NCI-H1092 (cell line): ENCODE results near the gene IRF1.

ENCODE experiments used
- DNase-seq: peaks from one replicate; lab custom pipeline; 2025; lab: John Stamatoyannopoulos, UW

Gene IRF1

DNA sequence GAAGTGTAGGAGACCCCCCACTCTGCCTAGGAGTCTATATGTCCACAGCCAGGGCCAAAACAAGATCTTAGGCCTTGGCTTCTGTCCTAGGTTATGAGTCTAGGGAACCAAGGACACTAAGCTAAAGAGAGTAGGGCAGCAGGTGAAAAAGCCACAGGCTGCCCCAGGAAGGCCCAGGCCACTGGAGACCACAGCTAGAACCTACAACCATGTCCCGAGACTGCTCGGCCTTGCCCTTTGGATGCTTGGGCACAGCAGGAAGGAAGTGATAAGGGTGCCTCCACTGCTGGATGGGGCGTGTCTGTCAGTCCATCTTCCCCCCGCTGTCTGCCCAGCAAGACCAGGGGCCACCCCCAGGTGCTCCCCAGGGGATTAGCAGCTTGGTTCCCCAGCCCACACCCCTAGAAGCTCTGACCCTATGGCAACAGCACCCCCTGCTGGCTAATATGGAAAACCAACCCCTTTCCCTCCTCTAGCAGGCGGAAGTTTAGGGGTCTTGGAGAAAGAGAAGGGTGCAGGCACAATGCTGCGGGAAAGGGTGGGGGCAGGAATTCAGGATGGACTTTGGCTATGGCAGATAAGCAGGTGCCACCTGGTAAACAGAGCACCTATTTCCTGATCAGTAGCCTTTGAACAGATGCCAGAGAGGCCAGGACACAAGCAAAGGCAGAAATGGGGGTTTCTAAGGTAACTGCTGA lies 10.5 kb upstream of the IRF1 start:
- DNase-seq: peak; percentile 39

DNA sequence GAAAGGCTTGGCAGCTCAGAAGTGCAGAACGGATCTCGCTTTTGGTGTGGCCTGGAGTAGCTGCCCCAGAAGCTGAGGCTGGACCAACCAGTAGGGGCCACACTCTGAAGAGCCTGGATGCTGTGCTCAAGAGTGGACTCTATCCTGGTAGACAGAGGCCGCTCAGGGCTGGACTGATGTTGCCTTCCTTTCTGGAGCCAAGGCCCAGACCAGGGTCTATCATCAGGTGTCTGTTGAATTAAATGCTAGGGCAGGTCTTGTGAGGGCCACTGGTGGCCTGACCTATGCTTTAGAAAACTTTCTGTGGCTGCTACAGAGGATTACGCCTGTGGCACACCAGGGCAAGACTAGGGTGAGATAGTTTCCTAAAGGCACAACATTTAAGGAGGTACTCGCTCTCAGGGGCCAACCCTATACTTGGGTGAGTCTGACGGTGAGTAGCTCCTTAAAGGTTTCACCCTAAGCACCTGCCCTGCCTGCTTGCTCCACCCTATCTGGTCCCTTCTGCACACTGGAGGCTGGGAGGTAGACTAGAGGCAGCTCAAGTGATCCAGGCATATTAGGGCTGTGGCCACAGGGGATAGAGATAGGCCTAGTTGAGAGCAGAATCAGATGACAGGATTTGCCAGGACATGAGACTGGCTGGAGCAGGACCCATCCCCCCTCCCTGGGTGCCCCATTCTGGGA lies 9.8 kb upstream of the IRF1 start:
- DNase-seq: no peak

DNA sequence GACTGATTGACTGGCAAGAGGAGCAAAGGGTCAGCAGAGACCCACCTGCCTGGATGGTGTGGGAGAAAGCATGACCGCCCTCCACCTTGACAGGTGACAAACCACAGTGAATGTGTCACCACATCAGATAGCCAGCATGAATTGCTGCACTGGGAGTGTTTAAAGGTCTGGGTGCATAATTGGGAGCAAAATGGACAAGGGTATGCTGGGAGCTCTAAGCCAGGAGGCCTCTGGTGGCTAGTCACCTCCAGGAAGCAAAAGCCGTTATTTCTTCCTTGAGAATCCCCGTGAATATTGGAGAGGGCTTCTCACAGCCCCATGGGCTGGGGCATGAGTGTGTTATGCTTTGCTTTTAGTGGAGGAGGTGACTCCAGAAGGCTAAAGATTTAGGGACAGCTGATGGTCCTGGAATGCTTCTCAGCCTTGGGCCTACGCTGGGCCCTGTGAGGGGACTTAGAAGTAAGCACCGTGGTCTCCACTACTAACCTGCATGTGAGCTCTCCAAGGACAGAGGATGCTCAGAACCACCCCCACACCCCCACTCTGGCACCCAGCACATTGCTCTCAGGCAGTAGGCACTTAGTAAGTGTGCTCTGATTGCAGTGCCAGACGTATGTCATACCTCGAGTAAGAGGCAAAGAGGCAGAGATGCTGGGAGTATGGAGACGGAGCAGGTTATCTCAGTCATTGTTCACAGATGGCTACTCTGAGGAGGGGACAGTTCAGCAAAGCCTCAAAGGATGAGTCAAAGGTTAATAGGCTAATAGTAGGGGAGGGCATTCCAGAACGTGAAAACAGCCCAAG lies 9.1 kb upstream of the IRF1 start:
- DNase-seq: no peak

DNA sequence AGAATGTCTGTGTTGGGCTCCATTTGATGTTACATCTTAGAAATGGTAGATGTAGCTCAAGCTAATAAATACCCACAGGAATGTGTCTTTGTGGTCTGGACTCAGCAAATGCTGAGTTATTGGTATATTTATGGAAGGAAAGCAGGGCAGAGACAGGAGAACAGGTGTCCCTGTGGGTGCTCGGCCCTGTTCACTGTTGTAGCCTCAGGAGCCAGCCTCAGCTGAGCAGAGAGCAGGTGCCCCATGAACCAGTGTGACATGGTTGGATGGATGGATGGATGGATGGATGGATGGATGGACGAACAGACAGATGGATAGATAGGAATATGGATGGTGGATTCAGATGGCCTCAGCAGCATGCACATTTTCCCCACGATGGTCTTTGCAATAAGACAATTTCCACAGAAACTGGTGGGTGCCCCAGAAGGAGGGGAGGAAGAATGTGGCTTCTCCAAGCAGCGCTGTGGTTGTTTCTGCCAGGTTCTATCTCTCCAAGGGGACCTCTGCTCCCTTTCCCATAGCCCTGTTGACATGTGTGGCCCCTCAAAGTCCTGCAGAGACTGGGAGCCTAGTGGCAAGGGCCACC lies 8.2 kb upstream of the IRF1 start:
- no peak for DNase-seq

DNA sequence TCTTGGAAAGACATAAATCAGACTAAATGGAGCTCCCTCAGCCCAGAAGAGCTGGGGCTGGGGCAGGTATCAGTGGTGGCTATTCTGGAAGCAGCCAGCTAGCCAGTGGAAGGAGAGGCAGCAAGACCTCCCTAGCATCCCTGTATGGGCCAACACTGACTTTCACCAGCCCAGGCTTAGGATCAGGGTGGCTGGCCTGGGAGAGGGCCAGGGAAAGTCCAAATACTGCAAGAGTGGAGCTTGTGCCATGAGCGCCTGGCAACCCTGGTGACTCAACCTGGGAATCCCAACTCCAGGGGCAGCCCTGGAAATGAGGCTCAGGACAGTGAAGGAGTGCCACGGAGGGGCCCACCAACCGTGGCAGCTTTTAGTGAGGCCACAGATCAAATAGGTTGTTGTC lies 7.6 kb upstream of the IRF1 start:
- DNase-seq: no peak

DNA sequence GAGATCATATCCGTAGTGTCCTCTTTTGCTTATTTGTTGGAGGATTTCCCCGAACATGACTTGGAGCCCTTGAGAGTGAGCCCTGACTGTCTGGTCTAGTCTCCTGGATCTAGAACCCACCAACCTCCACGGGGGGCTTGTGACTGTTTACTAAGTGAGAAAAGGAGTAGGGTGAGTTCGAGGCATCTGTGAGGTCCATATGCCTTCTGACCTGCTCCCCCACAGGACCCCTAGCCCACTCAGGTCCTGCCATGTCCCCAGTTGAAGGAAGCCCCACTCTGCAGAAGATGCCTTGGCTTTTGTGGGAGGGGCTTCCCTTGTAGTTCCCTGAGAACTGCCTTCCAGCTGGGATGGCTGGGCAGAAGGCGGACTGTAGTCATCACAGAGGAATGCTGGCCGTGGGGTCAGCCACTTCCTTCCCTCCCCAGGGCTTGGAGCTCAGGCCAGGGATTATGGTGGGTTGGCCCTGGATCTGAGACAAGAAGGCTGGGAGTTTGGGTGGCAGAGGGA lies 7.0 kb upstream of the IRF1 start:
- no peak for DNase-seq

DNA sequence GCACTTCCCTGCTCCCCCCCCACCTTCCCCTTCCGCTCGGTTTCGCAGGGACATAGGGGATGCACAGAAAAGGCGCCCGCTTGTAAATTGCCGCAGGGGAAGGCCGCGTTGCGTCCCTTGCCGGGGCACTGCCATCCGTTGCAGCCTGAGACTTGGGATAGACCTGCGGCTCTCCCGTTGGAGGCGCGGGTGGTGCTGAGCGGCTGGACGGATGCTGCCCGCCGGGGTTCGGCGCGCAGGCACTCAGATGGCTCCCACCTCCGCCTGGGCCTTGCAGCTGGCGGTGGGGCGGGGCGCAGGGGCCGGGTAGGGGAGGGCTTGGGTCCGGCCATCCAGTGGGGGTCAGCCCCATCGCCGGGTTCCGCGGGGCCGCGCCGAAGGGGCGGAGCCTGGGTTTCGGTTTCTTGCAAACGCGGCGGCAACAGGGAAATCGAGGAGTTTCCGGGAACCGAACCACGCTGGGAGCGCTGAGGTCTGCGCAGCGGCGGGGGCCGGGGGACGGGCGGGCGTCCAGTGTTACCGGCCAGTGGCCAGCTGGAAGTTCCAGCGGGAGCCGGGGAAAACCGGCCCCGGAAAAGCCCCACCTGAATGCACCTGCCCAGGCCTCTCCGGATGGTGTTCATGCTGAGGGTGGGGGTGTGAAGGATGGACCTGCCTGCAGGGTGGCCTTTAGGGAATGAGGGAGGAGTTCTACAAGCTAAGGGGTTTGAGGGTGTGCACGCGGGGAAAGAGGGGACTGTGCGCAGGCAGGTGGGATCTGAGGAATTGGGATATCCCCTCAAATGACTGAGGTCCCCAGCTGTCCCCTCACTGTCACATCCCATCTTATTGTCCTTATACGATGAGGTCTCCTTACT lies 6.3 kb upstream of the IRF1 start:
- peak; percentile 39 for DNase-seq

DNA sequence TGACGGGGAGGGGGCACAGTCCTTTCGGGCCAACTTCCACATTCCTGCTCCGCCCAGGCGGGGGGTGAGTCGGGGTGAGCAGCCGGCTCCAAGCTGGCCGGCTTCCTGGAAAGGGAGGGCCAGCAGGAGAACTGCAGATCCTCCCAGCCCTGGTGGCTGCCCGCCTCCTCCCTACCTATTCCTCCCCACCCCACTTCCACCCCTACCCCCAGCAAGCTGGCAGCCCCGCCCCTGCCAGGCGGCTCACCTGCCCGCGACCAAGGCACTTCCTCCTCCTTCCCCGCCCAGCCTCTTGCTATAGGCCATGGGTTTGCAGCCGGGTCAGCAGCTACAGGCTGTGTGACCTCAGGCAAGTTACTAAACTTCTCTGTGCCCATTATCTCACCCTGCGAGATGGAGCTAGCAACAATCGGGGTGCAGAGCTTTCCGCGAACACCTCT lies 5.6 kb upstream of the IRF1 start:
- DNase-seq: peak; percentile 22

DNA sequence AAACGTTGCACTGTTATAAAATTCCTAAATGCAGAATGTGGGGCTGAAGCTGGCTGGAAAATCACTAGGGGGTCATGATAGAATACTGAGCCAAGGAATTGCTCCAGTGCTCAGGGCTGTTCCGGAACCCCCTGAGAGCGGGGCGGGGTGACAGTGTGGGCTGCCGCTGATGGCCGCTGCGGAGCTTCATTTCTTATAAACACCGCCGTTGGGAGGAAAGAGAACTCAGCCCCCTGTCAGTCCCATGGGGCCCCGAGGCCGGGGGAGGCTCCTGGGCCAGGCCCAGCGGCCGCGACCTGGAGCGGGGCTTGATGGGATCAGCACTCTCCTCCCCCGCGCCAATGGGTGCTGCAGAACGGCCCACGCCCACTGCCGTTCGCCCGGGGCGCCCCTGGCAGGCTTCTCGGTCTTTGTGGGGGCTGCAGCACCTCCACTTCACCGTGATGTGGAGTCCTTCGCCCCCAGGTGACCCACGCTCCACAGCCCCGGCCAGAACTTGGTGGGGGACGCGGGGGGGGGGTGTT lies 5.2 kb upstream of the IRF1 start:
- DNase-seq: no peak

DNA sequence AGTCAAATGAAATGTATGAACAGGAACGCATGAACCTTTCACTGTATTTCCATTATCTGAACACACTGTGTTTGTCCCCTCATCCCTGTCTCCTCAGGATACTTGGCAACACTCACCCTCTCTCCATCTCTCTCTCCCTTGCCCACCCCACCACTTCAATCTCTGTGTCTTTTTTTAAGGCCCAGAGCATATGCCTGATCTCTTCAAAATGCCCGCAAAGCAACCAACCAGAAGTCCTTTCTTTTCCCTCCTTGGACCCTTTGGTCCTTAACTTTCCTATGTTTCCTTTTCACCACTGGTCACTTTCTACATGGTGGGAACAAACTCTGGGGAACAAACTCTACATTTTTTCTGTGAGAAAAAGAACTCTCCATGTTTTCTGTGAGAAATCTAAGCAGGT lies 3.2 kb upstream of the IRF1 start:
- no peak for DNase-seq

DNA sequence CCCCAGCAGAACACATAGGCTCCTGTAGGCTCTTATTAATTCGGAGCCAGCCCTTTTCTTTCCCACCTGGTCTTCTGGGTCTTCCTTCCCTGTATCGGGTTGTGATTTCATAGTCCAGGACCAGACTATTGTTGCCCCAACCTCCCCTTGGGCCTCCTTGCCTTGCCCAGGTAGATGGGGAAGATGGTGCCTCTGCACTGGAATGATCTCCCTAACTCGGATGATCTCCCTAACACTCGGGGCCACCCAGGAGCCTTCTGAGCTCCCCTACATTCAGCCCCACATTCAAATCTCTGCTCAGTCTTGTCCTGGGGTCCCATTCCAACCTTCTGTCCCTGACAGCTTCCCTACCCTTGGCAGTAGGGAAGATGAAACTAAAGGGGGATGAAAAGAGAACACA lies 2.7 kb upstream of the IRF1 start:
- DNase-seq: no peak

DNA sequence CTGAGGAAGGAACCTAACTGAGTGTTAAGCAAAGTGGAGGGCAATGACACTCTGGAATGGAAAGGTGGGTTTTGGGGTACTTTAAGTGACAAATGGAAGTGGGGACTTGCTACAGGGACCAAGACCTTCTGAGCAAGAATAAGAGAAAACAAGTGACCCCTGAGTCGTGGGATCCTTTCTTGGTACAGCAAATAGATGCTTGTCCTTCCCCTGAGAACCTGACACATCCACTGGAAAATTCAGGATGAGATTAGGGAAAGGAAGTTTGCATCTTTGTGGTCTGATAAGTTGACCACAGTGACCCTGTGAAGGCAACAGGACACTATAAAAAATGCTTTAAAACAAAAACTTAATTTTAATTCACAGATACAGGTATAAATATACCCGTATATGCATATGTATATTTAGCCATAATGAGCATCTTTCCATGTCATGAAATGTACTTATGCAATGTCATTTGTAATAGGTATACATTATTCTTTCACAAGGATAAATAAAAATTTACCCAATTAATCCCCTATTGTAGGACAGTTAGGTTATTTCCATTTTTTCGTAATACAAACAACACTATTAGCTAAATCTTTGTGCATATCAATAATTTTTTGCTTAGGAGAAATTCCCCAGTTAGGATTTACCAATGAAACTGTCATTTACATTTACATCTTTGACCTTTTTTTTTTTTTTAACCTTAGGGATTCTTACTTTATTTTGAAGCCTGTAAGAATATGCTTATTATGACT lies 2.0 kb upstream of the IRF1 start:
- DNase-seq: no peak

DNA sequence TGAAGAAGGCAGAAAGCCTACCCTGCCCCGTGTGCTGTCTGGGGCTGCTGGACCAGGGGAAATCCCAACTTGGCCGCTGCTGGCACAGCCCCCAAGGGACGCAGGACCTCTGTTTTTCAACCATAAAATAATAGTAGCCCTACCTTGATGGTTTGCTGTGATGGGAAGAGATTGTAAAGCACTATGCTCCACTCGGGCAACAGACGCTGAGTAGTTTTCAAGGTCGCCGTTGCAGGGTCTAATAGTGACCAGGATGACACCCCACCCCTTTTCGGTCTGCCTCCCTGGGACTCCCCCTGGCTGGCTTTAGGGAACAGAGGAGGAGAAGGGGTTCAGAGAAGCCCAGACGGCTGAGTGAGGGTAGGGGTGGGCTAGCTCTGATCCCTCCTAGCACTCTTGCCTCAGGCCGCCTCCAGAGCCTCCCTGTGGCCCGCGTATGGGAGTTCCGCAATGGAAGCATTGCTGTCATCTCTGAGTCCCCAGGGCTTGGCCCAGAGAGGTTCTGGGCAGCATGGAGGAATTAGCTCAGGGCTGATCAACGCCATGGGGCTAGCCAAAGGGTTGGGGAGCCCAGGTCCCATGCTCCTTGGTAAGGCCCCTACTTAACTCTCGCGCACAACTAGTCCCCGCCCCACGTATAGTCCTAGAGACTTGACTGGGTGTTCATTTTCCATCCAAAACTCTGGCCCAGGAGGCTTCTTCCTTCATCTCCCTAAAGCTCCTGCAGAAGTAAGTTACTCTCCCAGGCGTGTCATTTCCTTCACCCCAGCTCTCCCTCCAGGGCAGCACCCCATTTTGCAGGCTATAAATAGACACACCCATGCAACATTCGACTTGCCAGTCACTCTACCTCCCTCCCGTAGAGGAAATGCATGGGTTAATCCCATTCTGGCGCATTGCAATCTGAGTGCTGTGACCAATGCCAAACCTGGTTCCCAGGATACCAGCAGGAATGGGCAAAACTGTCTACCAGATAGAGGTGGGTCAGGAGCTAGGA lies 1.1 kb upstream of the IRF1 start:
- DNase-seq: no peak

DNA sequence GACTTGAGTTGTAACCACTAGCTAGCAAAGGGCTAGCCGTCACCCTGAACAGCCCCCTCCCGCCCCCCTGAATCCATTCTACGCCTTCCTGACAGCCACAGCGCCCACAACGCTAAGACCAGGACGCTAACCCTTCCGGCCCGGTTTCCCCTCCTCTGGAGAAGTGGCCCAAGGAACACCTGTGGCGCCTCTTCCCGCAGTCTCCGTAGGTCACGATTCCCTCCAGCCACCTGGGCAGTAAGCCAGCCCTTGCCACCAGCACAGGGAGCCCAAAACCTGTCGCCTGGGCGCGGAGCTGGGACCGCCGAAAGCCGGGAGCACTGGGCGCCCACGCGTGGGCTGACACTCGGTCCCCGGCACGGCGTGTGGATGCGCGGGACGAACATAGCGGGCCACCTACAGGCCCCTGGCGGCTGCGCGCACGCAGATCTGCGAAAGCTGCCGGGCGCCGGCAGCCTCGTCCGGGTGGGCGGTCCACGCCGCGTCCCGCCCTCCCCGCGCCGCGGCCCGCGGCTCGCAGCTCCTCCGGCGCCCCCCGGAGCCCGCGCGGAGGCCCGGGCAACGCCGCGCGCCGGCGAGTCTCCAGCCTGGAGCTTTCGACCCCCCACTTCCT lies 596 bp downstream of the IRF1 start:
- DNase-seq: no peak

DNA sequence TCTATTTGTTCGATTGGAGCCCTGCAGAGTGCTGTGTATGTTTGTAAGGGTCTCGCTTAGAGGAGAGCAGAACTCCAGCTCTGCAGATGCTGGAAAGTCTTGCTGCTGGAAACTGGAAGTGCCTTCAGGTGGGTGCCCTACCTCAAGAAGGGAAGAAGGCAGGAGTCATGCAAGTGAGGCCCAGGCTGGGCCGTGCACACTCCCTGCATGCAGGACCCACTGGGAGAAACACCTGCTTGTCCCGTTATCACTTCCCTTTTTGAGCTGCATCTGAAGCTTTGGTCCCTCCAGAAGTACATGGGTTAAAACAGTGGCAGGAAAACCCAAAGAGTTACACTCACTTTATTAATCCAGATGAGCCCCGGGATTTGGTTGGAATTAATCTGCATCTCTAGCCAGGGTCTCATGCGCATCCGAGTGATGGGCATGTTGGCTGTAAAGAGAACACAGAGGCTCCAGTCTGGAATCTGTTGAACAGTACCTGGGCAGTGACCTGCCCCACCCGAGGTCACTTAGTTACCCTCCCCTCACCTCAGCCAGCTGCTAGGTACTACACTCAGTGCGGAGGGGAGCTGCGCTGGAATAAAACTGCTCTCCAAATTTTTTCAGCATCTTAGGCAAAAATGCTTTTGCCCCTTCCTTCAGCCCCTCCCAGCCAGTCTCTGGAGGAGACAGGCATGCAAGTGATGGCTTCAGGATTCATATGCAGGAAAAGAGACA lies 1.4 kb downstream of the IRF1 start:
- no peak for DNase-seq

DNA sequence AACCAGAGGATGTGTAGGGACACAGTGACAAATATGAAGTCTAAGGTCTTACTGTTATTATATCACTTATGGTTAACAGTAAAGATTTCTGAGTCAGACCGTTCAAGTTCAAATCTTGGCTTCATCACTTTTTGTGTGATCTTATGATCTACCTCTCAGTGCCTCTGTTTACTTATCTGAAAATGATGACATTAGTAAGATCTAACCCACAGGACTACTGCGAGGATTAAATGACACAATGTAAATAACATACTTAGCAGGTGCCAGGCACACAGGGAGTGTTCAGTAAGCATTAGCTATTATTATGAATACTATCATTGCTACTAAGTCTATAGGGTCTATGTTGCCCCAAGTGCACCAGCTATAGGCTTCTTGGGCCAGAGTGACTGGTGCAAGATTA lies 2.0 kb downstream of the IRF1 start:
- DNase-seq: no peak

DNA sequence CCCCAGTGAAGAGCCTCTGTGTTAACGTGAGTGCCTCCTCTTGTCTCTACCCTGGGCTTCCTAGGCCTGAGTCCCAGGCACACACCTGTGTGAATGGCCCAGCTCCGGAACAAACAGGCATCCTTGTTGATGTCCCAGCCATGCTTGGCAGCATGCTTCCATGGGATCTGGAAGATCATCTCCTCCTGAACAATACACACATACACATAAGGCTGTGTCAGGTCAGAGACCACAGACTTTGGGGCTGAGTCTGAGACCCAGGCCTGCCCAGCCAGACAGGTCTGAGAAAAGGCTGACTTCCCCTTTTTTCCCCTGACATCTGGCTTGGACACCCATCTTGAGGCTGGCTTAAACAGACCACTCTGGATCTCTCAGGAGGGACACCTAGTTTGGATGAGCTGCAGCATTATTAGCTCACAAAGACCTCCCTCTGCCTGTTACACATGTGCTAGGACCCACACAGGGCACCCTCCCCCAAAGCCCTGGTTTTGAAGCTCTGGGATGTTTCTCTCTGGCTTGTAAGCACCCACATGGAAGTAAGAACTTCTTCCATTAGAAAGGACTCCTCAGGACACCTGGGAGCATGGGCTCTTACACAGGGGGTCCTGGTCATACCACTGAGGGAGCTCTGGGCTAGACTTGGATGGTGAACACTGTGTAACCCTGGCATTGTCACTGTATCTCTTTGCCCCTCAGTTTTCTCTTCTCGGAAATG lies 2.6 kb downstream of the IRF1 start:
- DNase-seq: no peak

DNA sequence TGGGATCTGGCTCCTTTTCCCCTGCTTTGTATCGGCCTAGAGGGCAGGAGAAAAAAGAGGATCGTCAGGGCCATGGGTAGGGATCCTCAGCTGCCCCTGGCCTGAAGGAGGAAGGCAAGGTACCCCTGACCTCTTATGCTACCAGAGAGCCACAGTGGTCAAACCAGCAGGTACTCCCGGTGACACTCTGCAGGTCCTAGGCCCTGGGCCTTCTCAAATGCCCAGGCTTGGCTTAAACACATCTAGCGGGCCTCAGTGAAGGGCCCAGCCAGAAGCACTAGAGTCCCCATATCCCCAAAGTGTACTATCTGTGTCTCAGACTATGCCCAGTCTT lies 3.5 kb downstream of the IRF1 start:
- no peak for DNase-seq
